NCI-H187 (cell line): ENCODE data around the gene ENTPD2.
"Not testable (repeated sequence)": the region's sequence is repeated elsewhere in the genome, so short reads cannot be mapped to it uniquely, and the experiment has no call there.

ENCODE experiments used
- DNase-seq, 2 experiments: peaks; one replicate each; lab custom pipeline; 2025; lab: John Stamatoyannopoulos, UW

Gene ENTPD2

DNA sequence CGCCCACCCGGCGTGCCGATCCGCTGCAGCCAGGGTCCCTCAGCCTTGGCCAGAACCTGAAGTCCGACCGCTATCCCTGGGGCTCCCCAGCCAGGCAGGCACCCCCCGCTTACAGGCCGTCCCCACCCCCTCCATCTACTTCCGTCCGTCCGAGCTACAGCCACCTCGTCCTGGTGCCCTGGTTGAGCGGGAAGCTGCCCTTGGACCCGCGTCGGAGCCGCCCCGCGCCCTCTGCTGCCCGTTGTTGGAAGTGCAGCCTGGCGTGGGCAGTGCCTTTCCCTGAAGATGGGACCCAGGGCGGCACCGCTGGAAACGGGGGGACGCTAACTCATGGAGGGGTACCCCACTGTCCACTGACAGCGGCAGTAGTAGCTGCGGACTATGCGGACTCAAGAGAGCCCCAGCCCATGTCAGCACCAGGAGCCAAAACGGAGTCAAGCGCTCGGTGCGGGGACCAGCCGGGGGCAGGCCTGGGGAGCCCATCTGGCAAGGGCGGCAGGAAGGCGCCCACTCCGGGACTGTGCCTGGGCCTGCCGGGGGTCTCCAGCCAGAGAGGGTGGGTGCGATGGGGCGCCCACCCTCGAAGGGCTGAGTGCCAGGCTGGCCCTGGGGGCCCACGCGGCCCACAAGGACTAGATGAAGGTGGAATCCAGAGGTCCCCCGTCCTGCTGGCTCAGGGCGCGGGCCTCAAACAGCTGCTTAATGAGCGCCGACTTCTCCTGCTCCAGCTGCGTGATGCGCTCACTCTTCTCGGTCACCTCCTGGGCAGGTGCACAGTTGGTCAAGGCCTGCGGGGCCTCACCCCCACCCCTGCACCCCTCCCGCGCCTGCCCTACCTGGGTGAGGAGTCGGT is 10.4 kb upstream of the ENTPD2 start:
- DNase-seq, result no peak

DNA sequence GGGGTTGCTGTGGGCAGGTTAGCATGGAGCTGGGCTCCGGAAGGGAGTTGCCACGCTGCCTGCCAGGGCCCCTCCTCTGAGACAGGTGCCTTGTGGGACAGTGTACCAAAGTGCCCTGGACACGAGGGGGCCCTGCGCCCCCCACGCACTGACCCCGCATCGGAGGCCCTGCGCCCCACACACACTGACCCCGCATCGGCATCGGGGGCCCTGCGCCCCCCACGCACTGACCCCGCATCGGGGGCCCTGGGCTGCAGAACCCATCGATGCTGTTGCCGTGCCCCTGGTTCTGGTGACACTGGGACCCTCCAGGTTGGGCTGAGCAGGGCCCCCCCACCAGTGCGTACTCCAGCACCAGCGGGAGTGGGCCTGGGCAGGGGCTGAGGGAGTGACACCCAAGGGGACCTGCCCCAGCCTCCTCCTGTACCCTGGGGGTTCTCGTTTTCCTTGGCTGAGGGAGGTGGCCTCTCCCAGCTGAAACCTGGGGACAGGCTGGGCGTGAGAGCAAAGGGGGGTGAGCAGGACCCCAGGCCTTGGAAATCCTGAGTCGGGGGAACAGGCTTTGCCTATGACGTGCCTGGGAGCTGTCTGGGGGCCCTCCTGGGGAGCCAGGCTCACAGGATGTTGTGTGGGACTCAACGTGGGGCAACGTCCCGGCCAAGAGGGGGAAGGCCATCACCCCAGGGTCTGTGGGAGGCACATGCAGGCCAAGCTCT is 9.6 kb upstream of the ENTPD2 start:
- DNase-seq, result no peak

DNA sequence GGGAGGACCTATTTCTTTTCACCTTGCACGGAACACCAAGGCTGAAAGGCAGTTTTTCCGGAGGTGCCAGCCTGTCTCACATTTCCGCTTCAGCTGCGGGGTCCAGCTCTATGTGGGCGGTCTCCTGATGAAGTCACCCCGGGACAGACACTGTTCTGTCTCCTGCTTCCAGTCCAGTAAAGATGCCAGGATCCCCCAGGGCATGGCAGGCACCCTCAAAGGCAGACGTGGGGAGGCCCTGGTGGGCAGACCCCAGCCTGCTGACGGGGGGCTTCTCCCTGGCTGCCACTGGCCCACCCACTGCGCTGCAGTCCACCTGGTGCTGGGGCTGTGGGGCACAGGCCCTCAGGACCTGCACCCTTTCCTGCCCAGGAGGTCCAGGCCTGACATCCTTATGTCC is 8.9 kb upstream of the ENTPD2 start:
- not testable (repeated sequence) for DNase-seq

DNA sequence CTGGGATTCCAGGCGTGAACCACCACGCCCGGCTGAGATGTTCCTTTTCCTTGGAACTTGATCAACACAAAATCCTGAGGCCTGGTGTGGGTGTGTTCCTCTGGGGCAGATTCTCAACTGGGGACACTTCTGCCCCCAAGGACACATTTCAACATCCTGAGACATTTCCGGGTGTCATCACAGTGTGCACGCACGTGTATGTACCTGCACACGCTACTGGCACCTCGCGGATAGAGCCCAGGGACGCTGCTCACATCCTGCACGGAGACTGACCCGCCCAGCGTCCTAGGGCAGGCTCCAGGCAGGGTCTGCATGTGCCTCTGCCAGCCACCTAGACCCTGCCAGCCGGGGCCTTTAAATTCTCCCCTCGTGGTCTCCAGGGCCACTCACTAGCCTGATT is 8.5 kb upstream of the ENTPD2 start:
- DNase-seq, result no peak

DNA sequence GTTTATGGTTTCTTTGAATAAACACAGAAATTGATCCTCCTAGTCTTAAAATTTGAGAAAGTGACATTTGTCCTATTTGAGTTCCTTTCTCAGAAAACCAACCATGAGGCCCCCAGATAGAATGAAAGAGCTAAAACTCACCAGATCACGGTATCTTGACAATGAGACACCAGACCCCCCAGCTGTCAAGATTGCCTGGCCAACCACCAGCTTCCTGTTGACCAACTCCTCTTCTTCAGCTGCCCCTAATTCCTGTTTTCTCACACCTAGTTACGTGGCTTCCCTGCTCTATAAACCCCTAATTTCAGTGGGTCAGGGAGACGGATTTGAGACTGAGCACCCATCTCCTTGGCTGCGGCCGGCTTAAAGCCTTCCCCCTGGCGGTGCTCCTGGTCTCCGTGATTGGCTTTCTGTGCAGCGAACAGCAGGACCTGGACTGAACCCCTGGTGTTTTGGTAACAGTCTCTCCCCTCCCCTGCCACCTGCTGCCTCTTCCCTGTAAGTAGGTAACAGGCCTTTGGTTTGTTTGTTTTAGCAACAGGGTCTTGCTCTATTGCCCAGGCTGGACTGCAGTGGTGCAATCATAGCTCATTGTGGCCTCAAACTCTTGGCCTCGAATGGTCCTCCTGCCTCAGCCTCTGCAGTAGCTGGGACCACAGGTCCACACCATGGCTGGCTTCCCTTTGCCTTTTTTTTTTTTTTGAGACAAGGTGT is 4.8 kb upstream of the ENTPD2 start:
- no peak for DNase-seq

DNA sequence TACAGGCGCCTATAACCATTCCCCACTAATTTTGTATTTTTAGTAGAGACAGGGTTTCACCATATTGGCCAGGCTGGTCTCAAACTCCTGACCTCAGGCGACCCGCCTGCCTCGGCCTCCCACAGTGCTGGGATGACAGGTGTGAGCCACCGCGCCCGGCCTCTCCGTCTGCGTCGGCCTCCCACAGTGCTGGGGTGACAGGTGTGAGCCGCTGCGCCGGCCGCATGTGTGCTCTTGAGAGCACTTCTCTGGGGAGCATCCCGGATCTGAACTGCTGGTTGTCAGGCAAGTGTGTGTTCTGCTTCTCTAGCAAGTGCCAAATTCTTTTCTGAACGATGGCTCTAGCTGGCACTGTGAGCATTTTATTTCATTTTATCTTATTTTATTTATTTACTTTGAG is 3.7 kb upstream of the ENTPD2 start:
- peak in 1 of 2 experiments; percentile 63 for DNase-seq

DNA sequence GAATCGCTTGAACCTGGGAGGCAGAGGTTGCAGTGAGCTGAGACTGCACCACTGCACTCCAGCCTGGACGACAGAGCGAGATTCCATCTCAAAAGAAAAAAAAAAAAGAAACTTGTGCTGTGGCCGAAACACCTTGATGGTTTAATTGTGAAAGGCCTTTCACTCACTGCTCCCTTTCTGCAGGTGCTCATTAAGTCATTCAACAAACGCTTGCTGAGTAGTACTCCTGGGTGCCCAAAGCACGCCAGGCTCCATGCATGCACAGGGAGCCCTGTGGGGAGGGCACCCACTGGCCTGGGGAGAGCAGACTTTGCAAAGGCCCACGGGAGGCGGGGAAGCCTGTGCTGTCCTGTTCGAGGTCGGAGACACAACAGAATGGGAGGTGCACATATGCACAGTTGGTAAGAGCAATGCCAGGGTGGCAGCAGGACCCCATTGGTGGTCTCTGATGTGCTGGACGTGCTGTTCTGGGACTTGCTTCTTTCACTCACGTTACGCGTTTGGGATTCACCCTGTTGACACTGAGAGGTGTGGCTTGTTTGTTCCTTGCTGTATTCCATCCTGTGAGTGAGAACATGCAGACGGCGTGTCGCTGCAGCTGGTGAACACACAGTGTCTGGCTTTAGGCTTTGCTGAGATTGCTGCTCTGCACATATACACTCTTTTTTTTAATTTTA is 3.0 kb upstream of the ENTPD2 start:
- no peak for DNase-seq

DNA sequence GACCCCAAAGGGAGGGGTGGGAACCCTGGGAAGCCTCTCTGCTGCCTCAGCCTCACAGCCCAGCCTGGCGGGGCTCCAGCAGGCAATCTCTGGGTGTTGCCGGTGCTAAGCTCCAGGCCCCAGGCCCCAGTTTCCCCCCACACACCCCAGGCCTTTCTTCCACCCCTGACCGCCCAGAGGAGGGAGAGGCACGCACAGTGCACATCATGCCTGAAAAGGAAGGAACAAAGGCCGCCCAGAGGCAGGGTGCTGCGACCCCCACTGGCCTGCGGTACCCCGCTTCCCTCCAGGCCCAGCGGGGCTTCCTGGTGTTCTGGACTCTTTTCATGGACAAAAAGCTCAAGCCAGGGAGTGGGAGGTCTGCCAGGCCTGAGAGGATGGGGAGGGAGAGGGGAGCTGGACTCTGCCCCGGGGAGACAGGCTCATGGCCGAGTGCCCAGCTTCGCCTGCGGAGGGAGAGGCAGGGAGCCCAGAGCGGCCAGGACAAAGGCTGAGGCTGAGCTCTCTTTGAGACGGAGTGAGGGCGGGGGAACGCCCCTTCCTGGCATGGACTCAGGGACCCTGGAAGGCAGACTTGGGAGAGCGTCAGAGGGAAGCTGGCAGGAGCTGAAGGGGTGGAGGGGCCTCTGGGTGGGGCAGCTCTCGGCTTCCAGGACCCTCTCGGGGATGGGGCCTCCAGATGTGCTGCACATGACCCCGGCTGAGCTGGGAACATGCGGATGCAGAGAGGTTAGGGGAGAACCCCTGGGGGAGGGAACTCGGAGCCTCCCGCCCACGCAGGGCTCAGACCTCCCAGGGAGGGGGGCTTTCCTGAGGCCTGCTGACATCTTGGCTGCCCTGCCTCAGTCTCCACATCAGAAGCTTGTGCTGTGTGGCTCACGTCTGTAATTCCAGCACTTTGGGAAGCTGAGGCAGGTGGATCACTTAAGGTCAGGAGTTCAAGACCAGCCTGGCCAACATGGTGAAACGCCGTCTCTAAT is 1.8 kb upstream of the ENTPD2 start:
- DNase-seq, result no peak

DNA sequence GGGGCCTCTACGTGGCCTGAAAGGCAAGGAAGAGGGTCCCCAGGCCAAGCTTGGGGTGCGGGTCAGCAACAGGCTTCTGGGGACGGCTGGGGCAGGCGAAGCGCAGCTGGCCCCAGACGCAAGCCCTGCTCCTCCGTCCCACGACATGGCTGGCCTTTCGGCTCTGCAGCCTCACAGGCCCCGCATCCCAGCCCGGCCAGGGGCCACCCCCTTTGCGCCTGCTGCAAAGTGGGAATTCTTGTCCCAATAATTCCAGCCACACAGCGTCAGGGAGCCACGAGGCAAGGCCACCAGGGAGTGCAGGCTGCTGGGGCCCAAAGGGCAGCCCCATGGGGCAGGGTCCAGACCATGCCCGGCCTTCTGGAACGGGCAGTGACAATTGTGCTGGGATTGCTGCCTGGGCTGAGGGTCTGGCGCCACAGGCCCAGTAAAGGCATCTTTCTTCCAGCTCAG is 1.1 kb upstream of the ENTPD2 start:
- no peak for DNase-seq

DNA sequence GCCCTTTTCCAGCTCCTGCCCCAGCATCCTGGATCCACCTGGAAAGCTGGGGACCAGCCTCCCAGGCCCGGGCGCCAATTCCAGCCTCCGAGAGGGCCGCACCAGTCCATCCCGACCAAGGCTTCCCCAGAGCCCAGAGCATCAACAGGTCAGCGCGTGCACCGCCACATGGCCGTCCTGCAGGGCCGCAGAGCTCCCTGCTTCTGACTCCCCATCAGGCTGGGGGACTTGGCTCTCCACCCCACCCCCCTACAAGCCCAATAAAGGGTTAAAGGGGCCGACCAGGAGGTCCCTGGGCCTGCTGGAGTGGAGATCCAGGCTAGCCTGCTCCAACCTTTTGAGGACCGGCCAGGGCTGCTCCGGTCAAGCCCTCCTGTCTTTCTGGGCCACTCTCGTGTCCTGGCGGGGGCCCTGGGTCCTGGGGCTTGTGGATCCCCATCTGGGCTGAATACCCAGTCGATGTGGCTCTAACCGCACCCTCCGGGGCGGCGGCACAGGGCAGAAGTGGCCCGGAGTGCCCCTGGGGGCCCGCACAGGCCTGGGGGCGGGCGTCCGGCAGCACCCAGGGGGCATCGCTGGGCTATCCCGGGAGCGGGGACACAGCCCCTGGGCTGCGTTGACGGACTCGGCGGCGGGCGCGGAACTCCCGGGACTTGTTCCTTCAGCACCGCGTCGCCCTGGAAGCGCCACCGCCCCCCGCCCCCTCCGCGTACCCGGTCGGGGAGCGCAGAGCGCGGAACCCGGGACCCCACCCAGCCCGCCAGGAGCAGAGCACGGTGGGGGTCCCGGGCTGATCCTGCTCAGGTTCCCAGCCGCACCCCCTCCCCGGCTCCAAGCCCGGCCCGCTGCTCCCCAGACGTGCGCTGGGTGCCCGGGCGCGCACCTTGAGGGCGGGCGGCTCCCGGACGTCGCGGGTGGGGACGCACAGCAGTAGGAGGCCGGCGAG is 590 bp downstream of the ENTPD2 start:
- no peak for DNase-seq

DNA sequence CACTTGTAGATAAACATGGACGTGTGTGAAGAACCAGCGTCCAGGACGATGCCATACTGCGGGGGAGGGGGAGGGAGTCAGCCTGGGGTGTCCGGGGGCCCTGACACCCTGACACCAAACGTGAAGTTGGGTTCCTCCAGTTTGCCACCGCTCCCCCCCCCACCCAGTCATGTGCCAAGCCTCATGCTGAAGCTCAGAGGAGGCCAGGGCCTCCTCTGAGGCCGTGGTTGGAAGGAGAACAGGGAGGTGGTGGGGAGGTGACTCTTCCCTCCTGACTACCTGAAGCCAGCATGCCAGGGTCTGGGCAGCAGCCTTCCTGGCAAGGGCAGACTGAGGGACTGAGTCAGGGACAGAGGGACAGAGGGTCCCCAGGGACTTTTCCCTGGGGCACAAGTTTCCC is 1.6 kb downstream of the ENTPD2 start:
- no peak for DNase-seq

DNA sequence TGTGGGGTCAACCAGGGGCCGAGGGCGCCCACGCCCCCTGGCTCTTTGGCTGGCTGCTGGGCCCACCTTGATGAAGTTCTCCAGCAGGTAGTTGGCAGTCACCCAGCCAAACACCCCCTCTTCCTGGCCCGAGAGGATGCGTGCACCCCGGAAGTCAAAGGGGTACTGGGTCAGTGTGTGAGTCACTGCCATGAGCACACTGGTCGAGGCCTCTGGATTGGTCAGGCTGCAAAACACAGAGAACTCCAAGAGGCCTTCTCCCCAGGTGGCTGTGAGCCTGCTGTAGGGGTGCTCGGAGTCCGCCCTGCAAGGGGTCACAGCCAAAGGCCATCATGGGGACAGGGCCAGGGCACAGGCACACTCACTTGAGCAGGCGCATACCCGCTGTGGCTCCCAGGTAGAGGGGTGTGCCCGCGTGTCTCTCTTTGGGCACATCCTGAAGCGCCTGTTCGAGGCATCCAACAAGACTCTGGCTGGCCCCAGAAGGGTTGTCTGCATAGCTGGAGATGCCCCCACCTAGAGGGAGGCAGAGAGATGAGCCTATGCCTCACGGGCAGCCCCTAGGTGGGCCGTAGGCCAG is 2.6 kb downstream of the ENTPD2 start:
- no peak for DNase-seq

DNA sequence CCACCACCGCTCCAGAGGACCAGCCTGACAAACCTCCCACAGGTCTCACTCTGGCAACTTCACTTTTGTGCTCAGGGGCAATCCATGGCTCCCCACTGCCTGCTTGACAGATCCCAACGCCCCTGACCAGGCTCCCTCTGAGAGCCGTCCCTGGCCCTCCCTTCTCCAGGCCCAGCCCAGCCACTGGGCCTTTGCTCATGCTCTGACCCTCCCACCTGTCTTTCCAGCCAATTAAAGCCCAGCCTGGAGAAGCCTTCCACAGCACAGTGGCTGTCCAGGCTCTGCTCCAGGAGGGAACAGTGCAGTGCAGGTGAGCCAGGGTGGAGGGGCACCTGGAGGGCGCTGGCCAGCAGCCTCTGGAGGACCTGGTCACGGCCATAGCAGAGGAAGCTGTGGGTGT is 3.3 kb downstream of the ENTPD2 start:
- DNase-seq, result no peak

DNA sequence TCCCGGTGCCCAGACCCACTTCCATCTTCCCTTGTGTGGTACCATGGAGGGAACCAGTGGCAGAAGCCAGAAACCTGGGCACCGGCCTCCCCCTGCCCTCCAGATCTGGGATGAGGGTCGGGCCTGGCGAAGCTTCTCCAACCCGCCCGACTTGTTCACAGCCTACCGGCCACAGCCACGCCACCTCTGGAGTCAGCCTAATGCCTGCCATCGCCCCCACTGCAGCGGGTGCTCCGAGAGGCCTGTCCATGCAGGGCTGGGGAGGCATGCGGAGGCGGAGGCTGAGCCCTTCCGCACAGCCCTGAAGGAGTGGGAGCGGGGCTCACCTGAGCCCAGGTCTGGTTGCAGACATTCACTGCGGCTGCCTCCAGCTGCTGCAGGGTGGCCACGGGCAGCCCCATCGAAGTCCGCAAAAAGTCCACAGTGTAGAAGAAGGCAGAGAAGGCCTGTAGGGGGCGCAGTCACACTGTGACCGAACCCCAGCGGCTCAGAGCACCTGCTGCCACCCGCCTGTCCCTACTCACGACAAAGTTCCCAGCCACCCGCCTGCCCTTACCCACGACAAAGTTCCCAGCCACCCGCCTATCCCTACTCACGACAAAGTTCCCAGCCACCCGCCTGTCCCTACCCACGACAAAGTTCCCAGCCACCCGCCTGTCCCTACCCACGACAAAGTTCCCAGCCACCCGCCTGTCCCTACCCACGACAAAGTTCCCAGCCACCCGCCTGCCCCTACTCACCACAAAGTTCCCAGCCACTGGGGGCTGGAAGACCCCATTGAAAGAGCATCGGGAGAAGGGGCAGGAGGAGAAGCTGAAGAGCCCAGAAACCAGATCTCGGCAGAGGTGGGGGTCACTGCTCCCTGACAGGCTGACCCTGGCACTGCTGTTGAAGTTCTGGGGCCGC is 4.1 kb downstream of the ENTPD2 start:
- peak in 1 of 2 experiments; percentile 20 for DNase-seq

DNA sequence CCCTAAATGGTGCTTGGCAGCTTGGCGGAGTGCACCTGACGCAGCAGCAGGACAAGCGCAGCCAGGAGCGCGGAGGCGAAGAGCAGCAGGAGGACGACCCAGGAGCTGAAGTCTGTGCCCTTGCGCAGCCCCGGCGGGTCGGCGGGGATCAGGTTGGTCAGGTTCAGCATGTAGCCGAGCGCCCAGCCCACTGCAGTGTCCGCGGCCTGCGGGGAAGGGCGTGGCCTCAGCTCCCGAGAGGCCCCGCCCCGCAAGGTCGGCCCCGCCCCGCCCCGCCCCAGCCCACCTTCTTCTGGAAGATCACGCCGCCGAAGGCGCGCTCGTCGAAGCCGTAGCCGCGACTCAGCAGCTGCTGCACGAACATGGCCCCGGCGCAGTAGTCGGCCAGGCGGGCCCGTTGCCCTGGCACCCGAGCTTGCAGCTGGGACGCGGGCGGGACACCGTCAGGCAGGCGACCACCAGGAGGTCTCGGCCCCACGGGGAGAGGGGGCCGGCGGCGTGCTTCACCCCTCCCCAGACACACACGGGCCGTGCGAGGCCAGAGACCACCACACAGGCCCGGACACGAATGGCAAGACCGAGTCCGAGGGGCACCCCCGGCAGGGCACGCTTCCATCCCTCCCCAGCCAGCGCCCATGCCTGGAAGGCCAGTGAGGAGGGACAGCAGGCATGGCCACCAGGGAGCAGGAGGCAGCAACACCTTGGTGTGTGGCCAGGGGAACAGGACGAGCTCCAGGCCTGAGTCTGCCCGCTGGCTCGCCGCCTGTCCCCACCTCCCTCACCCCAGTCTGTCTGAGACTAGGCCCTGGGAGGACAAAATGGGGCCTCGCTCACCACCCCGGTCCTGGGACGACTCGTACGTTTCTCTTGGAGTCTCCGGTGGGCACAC is 5.0 kb downstream of the ENTPD2 start:
- DNase-seq, result no peak

DNA sequence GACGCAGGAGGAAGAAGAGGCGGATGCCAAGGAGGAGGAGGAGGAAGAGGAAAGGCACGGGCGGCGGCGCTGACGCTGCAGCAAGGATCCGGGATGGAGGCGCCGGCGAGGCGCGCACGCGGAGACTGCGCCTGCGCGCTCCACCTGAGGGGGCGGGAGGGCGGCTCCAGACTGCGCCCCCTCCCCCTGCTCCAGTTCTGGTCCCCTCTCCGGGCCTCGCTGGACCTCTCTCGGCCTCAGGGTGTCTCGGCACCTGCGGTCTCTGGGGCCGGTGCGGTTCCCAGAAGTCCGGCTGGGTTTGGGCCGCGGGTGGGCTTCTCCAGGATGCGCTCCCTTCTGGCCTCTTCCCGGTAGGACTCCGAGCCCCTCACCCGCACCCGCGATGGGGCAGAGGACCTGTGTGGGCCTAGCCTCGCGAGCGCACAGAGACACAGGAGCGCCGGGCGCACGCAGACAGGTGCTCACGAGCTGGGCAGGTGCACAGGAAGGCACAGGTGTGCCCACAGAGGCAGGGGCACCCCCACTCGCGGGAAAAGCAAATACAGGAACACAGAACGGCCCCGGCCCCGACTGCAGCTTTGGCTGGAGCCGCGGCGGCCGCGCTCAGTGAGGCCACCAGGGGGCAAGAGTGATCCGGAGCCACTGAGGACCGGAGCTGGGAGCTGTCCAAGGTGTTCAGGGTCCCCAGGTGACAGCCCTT is 7.6 kb downstream of the ENTPD2 start, which contains the start of gene NPDC1:
TSS of gene NPDC1 (minus strand) at position 90 of the 700 bp plus-strand sequence. CDS start 188 bp downstream, outside the sequence.
- DNase-seq, result peak; percentile 43 to 51
